Fibroblast of villous mesenchyme (primary cell): ENCODE results near the gene TMEM184B. TPM values are rescaled to one million over a fixed set of nuclear protein-coding genes. Genes with fewer than 3 reads are reported as not detected.

Source experiments
- DNase-seq: peaks from one replicate; pipeline ENCODE4 v3.0.0-alpha.2; 2010; ENCODE audit warnings: low read depth
- H3K4me3 ChIP-seq: 2 replicates; pipeline ENCODE4 v1.5.1; 2011; ENCODE audit warnings: low read depth, mild to moderate bottlenecking, low read length
- total RNA-seq: library from RNA; depleted of rRNA; stranded (reverse); fragments of >200 nt; gene quantifications from 2 replicates; pipeline ENCODE4 v1.2.3, GENCODE V29; 2012
- TF ChIP-seq, protein P1 (sequence below): IDR thresholded peaks from 2 replicates; pipeline ENCODE4 v1.5.1; 2012; ENCODE audit warnings: low read depth, mild to moderate bottlenecking, low read length; ENCODE audit not compliant: insufficient read depth

The TMEM184B gene
- total RNA-seq, 1 donor: 44.9 TPM

DNA sequence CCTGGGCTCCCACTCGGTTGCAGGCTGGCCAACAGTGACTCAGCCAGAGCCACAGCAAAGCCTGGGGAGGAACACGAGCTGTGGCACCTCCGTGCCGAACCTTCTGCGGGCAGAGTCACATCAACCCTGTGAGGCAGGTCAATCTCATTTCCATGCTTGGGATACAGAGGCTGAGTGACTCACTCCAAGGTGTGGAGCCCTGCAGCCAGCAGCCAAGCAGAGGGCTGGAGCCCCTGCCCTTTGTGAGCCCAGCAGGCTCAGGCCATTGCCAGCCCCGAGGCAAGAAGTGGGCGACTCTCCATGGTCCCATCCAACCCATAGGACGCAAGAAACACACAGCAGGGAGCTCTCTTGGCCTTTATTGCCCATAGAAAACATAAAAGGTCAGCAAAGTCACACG lies 23.1 kb upstream of the TMEM184B start:
- TF ChIP-seq, protein P1, sequence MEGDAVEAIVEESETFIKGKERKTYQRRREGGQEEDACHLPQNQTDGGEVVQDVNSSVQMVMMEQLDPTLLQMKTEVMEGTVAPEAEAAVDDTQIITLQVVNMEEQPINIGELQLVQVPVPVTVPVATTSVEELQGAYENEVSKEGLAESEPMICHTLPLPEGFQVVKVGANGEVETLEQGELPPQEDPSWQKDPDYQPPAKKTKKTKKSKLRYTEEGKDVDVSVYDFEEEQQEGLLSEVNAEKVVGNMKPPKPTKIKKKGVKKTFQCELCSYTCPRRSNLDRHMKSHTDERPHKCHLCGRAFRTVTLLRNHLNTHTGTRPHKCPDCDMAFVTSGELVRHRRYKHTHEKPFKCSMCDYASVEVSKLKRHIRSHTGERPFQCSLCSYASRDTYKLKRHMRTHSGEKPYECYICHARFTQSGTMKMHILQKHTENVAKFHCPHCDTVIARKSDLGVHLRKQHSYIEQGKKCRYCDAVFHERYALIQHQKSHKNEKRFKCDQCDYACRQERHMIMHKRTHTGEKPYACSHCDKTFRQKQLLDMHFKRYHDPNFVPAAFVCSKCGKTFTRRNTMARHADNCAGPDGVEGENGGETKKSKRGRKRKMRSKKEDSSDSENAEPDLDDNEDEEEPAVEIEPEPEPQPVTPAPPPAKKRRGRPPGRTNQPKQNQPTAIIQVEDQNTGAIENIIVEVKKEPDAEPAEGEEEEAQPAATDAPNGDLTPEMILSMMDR: no peak
- DNase-seq: no peak
- no peak overlapping the region for H3K4me3 ChIP-seq

DNA sequence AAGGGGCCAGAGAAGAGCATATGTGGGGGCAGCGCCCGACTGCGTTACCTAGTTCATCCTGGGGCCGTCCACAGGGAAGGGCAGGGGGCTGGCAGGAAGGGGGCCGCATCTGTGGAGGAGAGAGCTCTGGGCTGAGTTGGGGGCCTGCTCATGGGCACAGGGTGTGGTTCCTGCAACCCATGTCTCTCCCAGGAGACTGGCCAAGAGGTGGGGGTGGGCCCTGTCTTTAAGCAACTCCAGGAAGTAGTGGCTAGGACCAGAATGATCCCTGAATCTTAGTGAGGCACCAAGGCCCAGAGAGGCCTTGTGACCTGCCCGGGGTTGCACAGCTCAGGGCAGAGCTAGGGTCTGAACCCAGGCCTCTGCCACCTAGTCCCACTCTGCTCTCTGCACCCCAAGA lies 22.5 kb upstream of the TMEM184B start:
- TF ChIP-seq, protein P1: no peak
- H3K4me3 ChIP-seq: no peak overlapping the region
- no peak for DNase-seq

DNA sequence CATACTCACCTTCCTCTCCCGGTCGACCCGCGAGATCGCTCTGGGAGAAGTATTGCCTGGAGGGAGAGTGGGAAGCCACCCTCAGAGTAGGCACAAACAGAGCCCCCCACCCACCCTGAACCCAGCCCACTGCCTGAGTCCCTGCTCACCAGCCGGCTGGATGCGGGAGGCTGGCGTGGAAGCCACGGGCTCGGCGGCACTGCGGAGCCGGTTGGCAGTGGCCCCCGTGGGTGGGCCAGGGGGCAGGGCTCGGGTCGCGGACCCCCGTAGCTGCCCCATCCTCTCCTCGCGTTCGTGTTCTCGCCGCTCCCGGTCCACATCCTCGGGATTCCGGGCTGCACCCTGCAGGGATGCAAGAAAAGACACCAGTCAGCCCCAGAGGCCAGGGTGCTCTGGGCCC lies 21.4 kb upstream of the TMEM184B start:
- TF ChIP-seq, protein P1: no peak
- no peak for DNase-seq
- H3K4me3 ChIP-seq: no peak overlapping the region

DNA sequence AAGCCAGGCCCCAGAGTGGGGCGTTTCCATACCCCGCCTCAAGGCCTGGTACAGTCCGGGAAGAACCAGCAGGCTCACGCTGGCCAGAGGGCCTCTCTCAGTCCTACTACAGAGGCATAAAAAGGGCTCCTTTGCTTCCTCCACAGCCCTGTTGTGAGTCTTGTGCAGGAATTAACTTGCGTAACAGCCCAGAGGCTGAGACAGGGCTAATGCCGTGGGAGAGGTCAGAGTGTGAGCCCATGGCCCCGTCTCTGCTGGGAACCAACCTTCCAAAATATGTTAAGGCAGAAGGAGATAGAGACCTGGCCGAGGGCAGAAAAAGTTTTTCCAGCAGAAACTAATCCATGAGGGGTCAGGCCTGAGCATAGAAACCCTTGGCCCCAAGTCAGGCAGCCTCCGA lies 19.9 kb upstream of the TMEM184B start:
- TF ChIP-seq, protein P1: peak; percentile 14

DNA sequence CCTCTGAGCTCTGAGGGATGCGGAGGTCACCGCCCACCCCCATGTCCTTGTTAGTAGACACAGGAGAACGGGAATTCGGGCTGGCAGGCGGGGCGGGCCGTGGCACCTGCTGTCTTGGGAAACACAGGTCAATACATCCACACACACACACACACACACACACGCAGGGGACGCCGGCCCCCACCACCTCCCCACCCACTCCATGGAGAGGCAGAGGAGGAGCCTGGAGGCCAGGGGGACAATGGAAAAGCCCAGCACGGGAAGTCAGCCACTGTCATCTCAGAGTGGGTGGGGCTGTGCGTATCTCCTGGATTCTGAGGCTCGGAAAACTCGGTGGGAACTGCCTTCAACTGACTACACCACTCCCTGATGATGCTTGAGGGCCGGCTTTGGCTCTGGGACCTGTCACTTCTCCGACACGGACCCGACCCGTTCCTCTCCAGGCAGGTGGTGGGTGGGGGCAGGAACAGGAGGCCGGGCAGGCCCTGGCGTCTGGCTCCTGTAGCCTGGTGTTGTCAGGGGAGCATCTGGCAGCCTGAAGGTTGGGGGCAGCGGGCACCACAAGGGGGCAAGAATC lies 18.5 kb upstream of the TMEM184B start:
- DNase-seq: no peak
- TF ChIP-seq, protein P1: peak; percentile 3
- H3K4me3 ChIP-seq: no peak overlapping the region

More for the DNA sequence above, 19.9 kb upstream of the TMEM184B start:
- H3K4me3 ChIP-seq: no peak overlapping the region
- DNase-seq: peak; percentile 96

DNA sequence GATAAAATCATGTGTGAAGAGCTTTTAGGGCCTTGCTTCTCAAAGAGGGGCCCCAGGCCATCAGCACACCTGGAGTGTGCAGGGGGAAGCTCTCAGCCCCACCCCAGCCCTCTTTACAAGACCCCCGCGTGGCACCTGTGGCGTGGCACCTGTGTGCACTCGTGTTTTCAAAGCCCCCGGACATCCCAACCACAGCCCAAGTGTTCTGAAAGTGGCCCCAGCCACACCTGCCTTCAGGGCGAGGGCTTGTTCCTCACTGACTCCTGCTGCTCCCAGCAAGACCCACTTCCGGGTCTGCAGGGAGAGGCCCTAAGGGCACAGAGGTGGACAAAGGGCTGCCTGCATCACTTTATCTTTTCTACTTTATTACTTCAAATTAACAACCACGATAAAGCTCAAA lies 17.5 kb upstream of the TMEM184B start:
- no peak overlapping the region for H3K4me3 ChIP-seq
- no peak for DNase-seq
- TF ChIP-seq, protein P1: no peak

DNA sequence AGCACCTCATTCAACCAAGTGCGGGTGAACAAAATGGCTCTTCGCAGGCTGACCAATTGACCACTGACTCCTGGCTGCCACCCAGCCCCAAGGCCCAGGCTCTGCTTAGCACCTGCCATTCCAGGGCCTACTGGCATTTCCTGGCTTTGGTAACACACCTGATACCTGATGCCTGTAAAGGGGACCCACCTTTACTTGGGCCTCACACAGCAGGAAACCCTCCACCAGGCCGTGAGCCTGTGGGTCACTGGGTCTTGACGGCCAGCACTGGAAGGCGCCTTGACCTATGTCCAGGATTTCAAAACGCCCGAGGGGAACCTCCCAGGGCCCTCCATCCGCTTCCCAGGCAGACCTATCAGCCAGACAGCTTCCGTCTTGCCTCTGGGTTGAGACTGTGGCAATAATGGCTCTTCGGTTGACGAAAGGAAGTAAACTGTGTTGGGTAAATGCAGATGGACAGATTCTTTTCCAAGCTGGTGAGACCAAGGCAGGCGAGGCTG lies 16.8 kb upstream of the TMEM184B start:
- TF ChIP-seq, protein P1: no peak
- no peak for DNase-seq
- no peak overlapping the region for H3K4me3 ChIP-seq
